Measurements from ENCODE around the gene ATF3.
"Not testable (repeated sequence)": the region's sequence is repeated elsewhere in the genome, so short reads cannot be mapped to it uniquely, and the experiment has no call there.

The ATF3 gene

GRCh38 chr1:212651521-212651920 is 43.0 kb downstream of the ATF3 start:
- Mint-ChIP-seq H3K27me3 (ENCODE audit: low read depth, poor library complexity) (peaks cover 14% of the 10 kb centered on the region), H3K9me3 (no peaks in the 10 kb centered on the region), H3K27ac (no peak overlapping the region), H3K4me1 (no peaks in the 10 kb centered on the region), H3K4me3 (no peak overlapping the region), H3K36me3 (ENCODE audit: low read depth) (no peaks in the 10 kb centered on the region)
- no peak for DNase-seq
- TF ChIP-seq CTCF (IDR thresholded peaks at IDR 0.05), result no peak

GRCh38 chr1:212651977-212652376 is 43.4 kb downstream of the ATF3 start:
- Mint-ChIP-seq H3K27ac (no peak overlapping the region), H3K4me1 (peaks cover under 1% of the 10 kb centered on the region), H3K27me3 (ENCODE audit: low read depth, poor library complexity) (peaks cover 14% of the 10 kb centered on the region), H3K4me3 (no peak overlapping the region), H3K36me3 (ENCODE audit: low read depth) (peaks cover 3% of the 10 kb centered on the region), H3K9me3 (no peaks in the 10 kb centered on the region)
- no peak for TF ChIP-seq CTCF (IDR thresholded peaks at IDR 0.05)
- DNase-seq, result no peak

- Mint-ChIP-seq H3K9me3 (peaks cover 6% of the 10 kb centered on the region), H3K4me1 (peaks cover 6% of the 10 kb centered on the region), H3K27me3 (ENCODE audit: low read depth, poor library complexity) (peaks cover 14% of the 10 kb centered on the region), H3K27ac (no peak overlapping the region), H3K4me3 (no peak overlapping the region), H3K36me3 (ENCODE audit: low read depth) (peaks cover 9% of the 10 kb centered on the region)
- TF ChIP-seq CTCF (IDR thresholded peaks at IDR 0.05), result no peak
- no peak for DNase-seq
These were observed 44.0 kb downstream of the ATF3 start for GRCh38 chr1:212652609-212653008.

GRCh38 chr1:212655668-212656440 is 47.3 kb downstream of the ATF3 start:
- Mint-ChIP-seq H3K4me1 (peaks cover 12% of the 10 kb centered on the region), H3K4me3 (no peak overlapping the region), H3K27ac (no peak overlapping the region), H3K27me3 (ENCODE audit: low read depth, poor library complexity) (peaks cover 16% of the 10 kb centered on the region), H3K36me3 (ENCODE audit: low read depth) (peaks cover 17% of the 10 kb centered on the region), H3K9me3 (peaks cover 28% of the 10 kb centered on the region)
- no peak for TF ChIP-seq CTCF (IDR thresholded peaks at IDR 0.05)
- no peak for DNase-seq

- no peak for DNase-seq
- Mint-ChIP-seq H3K27ac (no peak overlapping the region), H3K4me1 (peaks cover 12% of the 10 kb centered on the region), H3K4me3 (no peak overlapping the region), H3K27me3 (ENCODE audit: low read depth, poor library complexity) (peaks cover 18% of the 10 kb centered on the region), H3K36me3 (ENCODE audit: low read depth) (peaks cover 17% of the 10 kb centered on the region), H3K9me3 (peaks cover 33% of the 10 kb centered on the region)
- no peak for TF ChIP-seq CTCF (IDR thresholded peaks at IDR 0.05)
These were observed 48.2 kb downstream of the ATF3 start for GRCh38 chr1:212656730-212657129.

- Mint-ChIP-seq H3K4me1 (peaks cover 12% of the 10 kb centered on the region), H3K27me3 (ENCODE audit: low read depth, poor library complexity) (peaks cover 19% of the 10 kb centered on the region), H3K9me3 (peaks cover 40% of the 10 kb centered on the region), H3K36me3 (ENCODE audit: low read depth) (peaks cover 17% of the 10 kb centered on the region)
- DNase-seq, H3K4me3 Mint-ChIP-seq, H3K27ac Mint-ChIP-seq: not testable (repeated sequence)
These were observed 49.7 kb downstream of the ATF3 start for GRCh38 chr1:212658250-212658649.
